Large intestine (tissue), 3 donors: ENCODE results near the gene FGF3. TPM values are rescaled to one million over a fixed set of nuclear protein-coding genes. Genes with fewer than 3 reads are reported as not detected.
A peak's percentile ranks its signal among the peaks of the same experiment; 100 is the strongest.

ENCODE experiments used
- DNase-seq, 2 donors: peaks; one replicate each; pipeline versions ENCODE4 v3.0.0 to v3.0.0-alpha.2; 2013
- H3K27ac ChIP-seq: one replicate; pipeline ENCODE4 v1.5.1; 2013; ENCODE audit warnings: low read length
- H3K27me3 ChIP-seq: 2 replicates; pipeline ENCODE4 v1.6.1; 2013; ENCODE audit warnings: low read length; ENCODE audit not compliant: control insufficient read depth, insufficient read depth
- H3K36me3 ChIP-seq: 2 replicates; pipeline ENCODE4 v1.6.1; 2013; ENCODE audit warnings: low read length; ENCODE audit not compliant: control insufficient read depth, insufficient read depth
- H3K4me1 ChIP-seq: one replicate; pipeline ENCODE4 v1.6.1; 2013; ENCODE audit warnings: low read length; ENCODE audit not compliant: control insufficient read depth, insufficient read depth
- H3K4me3 ChIP-seq: one replicate; pipeline ENCODE4 v1.5.1; 2013; ENCODE audit warnings: low read length
- H3K9me3 ChIP-seq: one replicate; pipeline ENCODE4 v1.6.1; 2013; ENCODE audit warnings: mild to moderate bottlenecking, low read depth, low read length, moderate library complexity; ENCODE audit not compliant: control insufficient read depth
- WGBS: methylation state at CpG from one replicate; pipeline ENCODE4 v1.1.5; 2013; ENCODE audit warnings: low lambda C conversion rate; ENCODE audit not compliant: insufficient coverage; 5-methylcytosine and 5-hydroxymethylcytosine counted together
- polyA plus RNA-seq: library from polyadenylated mRNA; unstranded; fragments of 120-200 nt; gene quantifications from one replicate; pipeline ENCODE4 v1.2.1, GENCODE V29; 2013

The FGF3 gene
- polyA plus RNA-seq, 1 donor, result not detected

GRCh38 chr11:69825037-69825834 is 6.0 kb upstream of the FGF3 start:
- Histone ChIP-seq H3K27me3 (peaks cover 25% of the 10 kb centered on the region), H3K4me3 (no peak overlapping the region), H3K9me3 (no peaks in the 10 kb centered on the region), H3K36me3 (no peaks in the 10 kb centered on the region), H3K27ac (no peak overlapping the region), H3K4me1 (peaks cover 27% of the 10 kb centered on the region)
- no peak for DNase-seq
- WGBS, result no CpG with 5 or more reads among the region's 20 CpGs

GRCh38 chr11:69823641-69824265 is 4.5 kb upstream of the FGF3 start:
- DNase-seq, result peak; percentile 50 to 80
- Histone ChIP-seq H3K27me3 (peaks cover 38% of the 10 kb centered on the region), H3K36me3 (no peaks in the 10 kb centered on the region), H3K4me3 (no peak overlapping the region), H3K4me1 (peaks cover 20% of the 10 kb centered on the region), H3K27ac (peak overlapping the region; percentile 32), H3K9me3 (no peaks in the 10 kb centered on the region)
- no CpG with 5 or more reads among the region's 6 CpGs for WGBS

- Histone ChIP-seq H3K4me1 (peaks cover 18% of the 10 kb centered on the region), H3K27ac (no peak overlapping the region), H3K27me3 (peaks cover 45% of the 10 kb centered on the region), H3K4me3 (no peak overlapping the region), H3K36me3 (no peaks in the 10 kb centered on the region), H3K9me3 (no peaks in the 10 kb centered on the region)
- 83% methylated on average over 4 of the region's 15 CpGs for WGBS
- DNase-seq, result no peak
Measured at GRCh38 chr11:69822676-69823494, 3.7 kb upstream of the FGF3 start.

DNA sequence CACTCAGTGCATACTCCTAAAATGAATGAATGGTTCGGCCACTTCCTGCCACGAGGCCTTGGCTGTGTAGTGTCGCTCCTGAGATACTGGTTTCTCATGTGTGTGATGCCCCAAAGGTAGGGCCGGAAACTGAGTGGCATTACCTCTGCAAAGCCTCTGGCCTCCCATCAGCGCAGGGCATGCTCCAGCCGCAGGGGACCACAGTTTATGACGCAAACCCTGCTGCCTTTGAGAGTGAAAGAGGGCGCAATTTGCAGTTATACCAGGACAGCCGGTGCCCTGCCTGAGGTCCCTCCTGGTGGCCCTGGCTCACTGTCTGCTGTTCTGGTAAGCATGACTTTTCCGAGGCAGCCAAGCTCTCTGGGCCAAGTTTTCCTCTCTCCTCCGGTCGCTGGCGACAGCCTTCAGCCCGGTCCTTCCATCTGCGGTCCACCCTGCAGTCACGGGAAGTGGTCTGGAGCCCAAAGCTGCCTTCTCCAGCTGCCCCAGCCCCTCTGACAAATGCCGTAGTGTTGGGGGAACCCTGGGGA is 2.4 kb upstream of the FGF3 start:
- Histone ChIP-seq H3K27ac (no peak overlapping the region), H3K4me1 (peaks cover 18% of the 10 kb centered on the region), H3K36me3 (no peaks in the 10 kb centered on the region), H3K4me3 (no peak overlapping the region), H3K27me3 (peaks cover 58% of the 10 kb centered on the region), H3K9me3 (no peaks in the 10 kb centered on the region)
- DNase-seq, result no peak
- no CpG with 5 or more reads among the region's 17 CpGs for WGBS

DNA sequence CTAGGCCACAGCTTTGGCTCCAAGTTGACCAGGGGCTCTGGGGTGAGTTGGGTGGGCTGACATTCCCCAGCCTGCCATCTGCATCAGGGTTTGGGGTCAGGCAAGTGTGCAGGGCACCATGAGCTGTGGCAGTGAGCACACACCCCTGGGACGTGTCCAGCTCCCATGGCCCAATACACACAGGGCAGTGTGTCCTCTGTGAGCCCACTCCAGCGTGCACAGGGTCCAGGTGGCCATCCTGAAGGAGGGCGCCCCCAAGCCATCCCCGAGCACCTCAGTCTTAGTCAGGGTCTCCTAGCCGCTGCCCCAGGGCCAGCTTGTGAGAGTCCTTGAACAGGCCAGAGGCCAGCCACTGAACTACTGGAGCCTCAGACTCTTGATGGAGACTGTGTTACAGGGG is 1.2 kb upstream of the FGF3 start:
- peaks cover 70% of the 10 kb centered on the region for H3K27me3 ChIP-seq

GRCh38 chr11:69819541-69820070 is 390 bp upstream of the FGF3 start:
- no peaks in the 10 kb centered on the region for H3K9me3 ChIP-seq
- H3K27ac ChIP-seq, result no peak overlapping the region
- no peak for DNase-seq
- peaks cover 10% of the 10 kb centered on the region for H3K4me1 ChIP-seq
- no peaks in the 10 kb centered on the region for H3K36me3 ChIP-seq
- 17% methylated on average over 3 of the region's 40 CpGs for WGBS
- peaks cover 78% of the 10 kb centered on the region for H3K27me3 ChIP-seq
- no peak overlapping the region for H3K4me3 ChIP-seq

More for the DNA sequence above, 1.2 kb upstream of the FGF3 start:
- no peak overlapping the region for H3K27ac ChIP-seq
- WGBS, result no CpG with 5 or more reads among the region's 5 CpGs
- peaks cover 17% of the 10 kb centered on the region for H3K4me1 ChIP-seq
- H3K4me3 ChIP-seq, result no peak overlapping the region
- no peaks in the 10 kb centered on the region for H3K36me3 ChIP-seq
- no peak for DNase-seq
- H3K9me3 ChIP-seq, result no peaks in the 10 kb centered on the region

- H3K27ac ChIP-seq, result no peak overlapping the region
- H3K4me3 ChIP-seq, result no peak overlapping the region
- no peaks in the 10 kb centered on the region for H3K9me3 ChIP-seq
- DNase-seq, result no peak
- H3K36me3 ChIP-seq, result no peaks in the 10 kb centered on the region
- peaks cover 2% of the 10 kb centered on the region for H3K4me1 ChIP-seq
- peaks cover 85% of the 10 kb centered on the region for H3K27me3 ChIP-seq
- WGBS, result no CpG with 5 or more reads among the region's 31 CpGs
Measured at GRCh38 chr11:69818231-69818602, 999 bp downstream of the FGF3 start.

DNA sequence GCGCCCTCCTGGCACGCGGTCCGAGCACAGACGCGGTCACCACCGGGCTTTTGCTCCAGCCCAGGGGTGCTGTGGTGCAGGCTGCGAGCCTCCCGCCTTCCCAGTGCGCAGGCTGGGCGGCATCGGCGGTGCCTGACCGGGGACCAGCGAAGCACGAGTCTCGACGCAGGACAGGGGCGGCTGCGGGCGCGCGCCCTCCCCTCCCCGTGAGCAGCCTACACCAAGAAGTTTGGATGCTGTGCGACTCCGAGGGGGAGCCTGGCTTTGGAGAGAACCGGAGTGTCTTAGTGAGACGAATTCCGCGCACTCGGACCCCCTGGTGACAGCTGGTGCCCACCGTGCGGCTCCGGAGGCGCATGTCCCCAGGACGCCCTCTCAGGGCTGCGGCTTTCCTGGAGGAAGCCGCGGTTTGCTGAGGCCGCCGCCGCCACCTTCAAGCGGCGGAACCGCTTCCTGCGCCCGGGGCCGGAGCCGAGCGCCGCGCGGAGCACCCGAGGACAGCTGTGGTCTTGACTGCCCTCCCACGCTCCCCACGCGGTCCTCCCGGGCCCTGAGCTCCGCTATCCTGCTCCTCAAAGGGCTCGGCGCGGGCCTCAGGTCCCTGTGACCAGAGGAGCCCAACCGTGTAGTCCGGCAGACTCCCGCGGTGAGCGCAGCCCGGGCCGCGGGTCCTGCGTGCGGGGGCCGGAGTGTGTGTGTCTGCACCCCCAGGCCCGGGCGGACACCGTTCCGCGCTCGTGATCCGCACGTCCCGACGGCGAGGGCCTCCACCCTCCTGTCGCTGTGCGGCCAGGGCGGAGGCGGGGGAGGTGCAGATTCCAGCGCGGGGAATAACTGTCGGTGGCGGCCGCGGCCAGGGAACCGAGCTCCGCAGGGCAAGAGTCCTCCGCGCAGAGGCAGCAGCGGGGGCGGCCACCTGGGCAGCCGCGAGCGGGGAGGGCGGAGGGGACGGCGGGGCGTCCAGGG is 1.7 kb downstream of the FGF3 start:
- DNase-seq, result peak in 1 of 2 donors; percentile 70
- no peaks in the 10 kb centered on the region for H3K36me3 ChIP-seq
- no CpG with 5 or more reads among the region's 107 CpGs for WGBS
- H3K27ac ChIP-seq, result no peak overlapping the region
- peaks cover 2% of the 10 kb centered on the region for H3K4me1 ChIP-seq
- H3K9me3 ChIP-seq, result no peaks in the 10 kb centered on the region
- H3K27me3 ChIP-seq, result peaks cover 85% of the 10 kb centered on the region
- H3K4me3 ChIP-seq, result no peak overlapping the region

DNA sequence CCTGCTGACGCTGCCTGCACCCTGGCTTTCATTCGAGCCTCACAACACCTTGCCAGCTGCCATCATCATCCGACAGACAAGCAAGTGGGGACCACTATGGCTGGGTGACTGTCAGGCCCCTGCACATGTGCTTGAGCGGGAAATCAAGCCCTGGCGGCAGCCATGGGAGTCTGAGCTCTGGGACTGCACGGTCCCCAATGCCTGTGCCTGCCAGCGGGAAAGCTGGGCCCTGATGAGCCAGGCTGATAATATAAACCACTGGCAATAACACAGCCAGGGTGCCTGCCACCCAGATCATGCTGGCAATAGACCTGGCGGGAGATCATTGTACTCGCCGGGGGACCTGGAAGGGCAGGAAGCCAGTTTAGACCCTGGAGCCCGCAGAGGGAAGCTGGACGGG is 2.5 kb downstream of the FGF3 start:
- Histone ChIP-seq H3K27ac (no peak overlapping the region), H3K4me3 (no peak overlapping the region), H3K36me3 (no peaks in the 10 kb centered on the region), H3K27me3 (peaks cover 80% of the 10 kb centered on the region), H3K4me1 (peaks cover 2% of the 10 kb centered on the region), H3K9me3 (no peaks in the 10 kb centered on the region)
- WGBS, result no CpG with 5 or more reads among the region's 12 CpGs
- no peak for DNase-seq
